Karpas-422 (cell line): ENCODE data around the gene BCL2. TPM values are rescaled to one million over a fixed set of nuclear protein-coding genes. Genes with fewer than 3 reads are reported as not detected.

Experiments
- DNase-seq: peaks from one replicate; pipeline ENCODE4 v3.0.0-alpha.2; 2015
- H2AFZ ChIP-seq: fragments of 200-600 bp; sonication (generic); 2 replicates; pipeline ENCODE4 v1.6.1; 2014; ENCODE audit warnings: antibody characterized with exemption, low read length, mixed read lengths
- H3K27ac ChIP-seq: fragments of 200-600 bp; sonication (generic); 2 replicates; pipeline ENCODE4 v1.5.1; 2014; ENCODE audit warnings: mild to moderate bottlenecking, low read length, moderate library complexity
- H3K27me3 ChIP-seq: fragments of 200-600 bp; sonication (generic); 2 replicates; pipeline ENCODE4 v1.6.1; 2014; ENCODE audit warnings: low read length, mixed read lengths
- H3K36me3 ChIP-seq: fragments of 200-600 bp; sonication (generic); 2 replicates; pipeline ENCODE4 v1.6.1; 2014; ENCODE audit warnings: low read length, mixed read lengths; ENCODE audit not compliant: insufficient read depth
- H3K4me1 ChIP-seq: fragments of 200-600 bp; sonication (generic); 2 replicates; pipeline ENCODE4 v1.6.1; 2014; ENCODE audit warnings: mild to moderate bottlenecking, low read length, mixed read lengths
- H3K4me2 ChIP-seq: fragments of 200-600 bp; sonication (generic); 2 replicates; pipeline ENCODE4 v1.6.1; 2014; ENCODE audit warnings: low read length, low read depth, mild to moderate bottlenecking; ENCODE audit not compliant: poor library complexity, severe bottlenecking
- H3K4me3 ChIP-seq: fragments of 200-600 bp; sonication (generic); 2 replicates; pipeline ENCODE4 v1.5.1; 2014; ENCODE audit warnings: mild to moderate bottlenecking, antibody characterized with exemption, low read length, mixed read lengths
- H3K79me2 ChIP-seq: fragments of 200-600 bp; sonication (generic); 2 replicates; pipeline ENCODE4 v1.6.1; 2014; ENCODE audit warnings: mild to moderate bottlenecking, low read length, mixed read lengths
- H3K9ac ChIP-seq: fragments of 200-600 bp; sonication (generic); 2 replicates; pipeline ENCODE4 v1.6.0; 2014; ENCODE audit warnings: low read length
- H3K9me2 ChIP-seq: fragments of 200-600 bp; sonication (generic), shearing (Covaris generic); replicated peaks from 2 replicates; pipeline ENCODE4 v1.6.0; 2014; ENCODE audit warnings: mild to moderate bottlenecking, low read length, moderate library complexity; ENCODE audit not compliant: insufficient read depth
- H3K9me3 ChIP-seq: fragments of 300-700, 200-600 bp; sonication (generic); 2 replicates; pipeline ENCODE4 v1.6.1; 2014; ENCODE audit warnings: low read length, mixed read lengths
- H4K20me1 ChIP-seq: fragments of 200-600 bp; sonication (generic); 2 replicates; pipeline ENCODE4 v1.6.1; 2014; ENCODE audit warnings: mild to moderate bottlenecking, antibody characterized with exemption, low read length, low read depth; ENCODE audit not compliant: insufficient read depth
- total RNA-seq: library from RNA; depleted of rRNA; stranded (reverse); fragments of >200 nt; shearing (Covaris generic); gene quantifications from 2 replicates; pipeline ENCODE4 v1.2.3, GENCODE V29; 2014; ENCODE audit warnings: low replicate concordance

The BCL2 gene
- total RNA-seq, 1 experiment from 2014 or later: 271 TPM

DNA sequence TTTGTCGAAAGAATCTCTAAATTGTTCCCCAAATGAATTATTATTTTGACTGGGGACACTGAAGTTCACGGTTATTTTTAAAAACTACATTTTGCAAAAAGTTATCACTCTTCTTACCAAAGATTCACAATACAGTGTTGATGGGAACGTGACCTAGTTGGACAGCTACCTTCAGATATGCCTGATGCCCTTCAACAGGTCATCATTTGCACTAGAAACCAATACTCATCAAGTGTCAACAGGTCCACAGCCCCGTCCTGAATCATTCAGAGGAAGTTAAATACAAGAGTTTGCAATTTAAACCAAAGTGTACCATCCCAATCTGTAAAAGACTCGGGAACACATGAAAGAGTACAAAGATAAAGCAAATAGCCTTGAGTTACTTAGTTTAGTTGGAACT lies 28.3 kb downstream of the BCL2 start:
- H3K4me1 ChIP-seq: peaks cover 98% of the 10 kb centered on the region
- no peak for DNase-seq
- no peaks in the 10 kb centered on the region for H3K27me3 ChIP-seq
- H3K9me2 ChIP-seq: no peaks in the 10 kb centered on the region
- H2AFZ ChIP-seq: no peak overlapping the region
- peaks cover 25% of the 10 kb centered on the region for H4K20me1 ChIP-seq
- H3K4me3 ChIP-seq: no peak overlapping the region
- peak overlapping the region; percentile 69 for H3K27ac ChIP-seq
- no peaks in the 10 kb centered on the region for H3K9me3 ChIP-seq
- H3K4me2 ChIP-seq: no peak overlapping the region
- peaks cover 22% of the 10 kb centered on the region; the same call in 1 of the 2 replicates for H3K36me3 ChIP-seq
- no peak overlapping the region for H3K9ac ChIP-seq
- peaks cover 95% of the 10 kb centered on the region for H3K79me2 ChIP-seq

GRCh38 chr18:63290821-63291200 lies 28.8 kb downstream of the BCL2 start:
- no peak overlapping the region for H3K9ac ChIP-seq
- no peaks in the 10 kb centered on the region for H3K9me3 ChIP-seq
- no peaks in the 10 kb centered on the region for H3K27me3 ChIP-seq
- H3K27ac ChIP-seq: peak overlapping the region; percentile 69; the same call in 1 of the 2 replicates
- peaks cover 24% of the 10 kb centered on the region for H4K20me1 ChIP-seq
- peaks cover 98% of the 10 kb centered on the region for H3K4me1 ChIP-seq
- no peak overlapping the region for H2AFZ ChIP-seq
- no peaks in the 10 kb centered on the region for H3K9me2 ChIP-seq
- H3K4me2 ChIP-seq: no peak overlapping the region
- peaks cover 18% of the 10 kb centered on the region; the same call in 1 of the 2 replicates for H3K36me3 ChIP-seq
- peaks cover 95% of the 10 kb centered on the region for H3K79me2 ChIP-seq
- no peak for DNase-seq
- H3K4me3 ChIP-seq: no peak overlapping the region

- H3K4me2 ChIP-seq: no peak overlapping the region
- peaks cover 95% of the 10 kb centered on the region for H3K79me2 ChIP-seq
- H3K9me3 ChIP-seq: no peaks in the 10 kb centered on the region
- H3K36me3 ChIP-seq: peaks cover 17% of the 10 kb centered on the region; the same call in 1 of the 2 replicates
- peaks cover 19% of the 10 kb centered on the region for H4K20me1 ChIP-seq
- DNase-seq: no peak
- no peak overlapping the region for H3K9ac ChIP-seq
- H3K9me2 ChIP-seq: no peaks in the 10 kb centered on the region
- no peak overlapping the region for H3K4me3 ChIP-seq
- peaks cover 98% of the 10 kb centered on the region for H3K4me1 ChIP-seq
- no peak overlapping the region; the same call in 1 of the 2 replicates for H3K27ac ChIP-seq
- no peaks in the 10 kb centered on the region for H3K27me3 ChIP-seq
- H2AFZ ChIP-seq: no peak overlapping the region
These were observed 29.3 kb downstream of the BCL2 start for GRCh38 chr18:63290166-63290820.

DNA sequence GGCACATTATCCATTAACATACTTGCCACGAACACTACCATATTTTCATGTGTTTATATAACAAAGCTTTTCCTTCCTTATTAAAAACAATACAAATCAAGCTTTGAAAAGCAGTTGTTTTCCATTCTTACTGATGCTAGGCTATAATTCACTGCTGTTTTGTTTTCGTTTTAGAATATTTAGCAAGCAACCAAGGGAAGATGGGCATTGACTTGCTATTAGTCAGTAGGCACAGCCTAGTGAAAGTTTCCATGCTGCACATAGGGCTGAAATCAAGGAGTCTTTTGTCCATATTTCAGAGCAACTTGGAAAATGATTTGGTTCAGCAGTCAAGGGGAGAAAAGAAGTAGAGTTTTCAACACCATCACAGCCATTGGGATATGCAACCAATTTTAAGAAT lies 31.3 kb downstream of the BCL2 start:
- peaks cover 100% of the 10 kb centered on the region for H3K4me1 ChIP-seq
- no peaks in the 10 kb centered on the region for H3K9me3 ChIP-seq
- no peak for DNase-seq
- peaks cover 100% of the 10 kb centered on the region for H3K79me2 ChIP-seq
- H3K27me3 ChIP-seq: no peaks in the 10 kb centered on the region
- peak overlapping the region; percentile 84 for H3K27ac ChIP-seq
- no peaks in the 10 kb centered on the region for H3K9me2 ChIP-seq
- H2AFZ ChIP-seq: no peak overlapping the region
- peaks cover 13% of the 10 kb centered on the region; the same call in 1 of the 2 replicates for H4K20me1 ChIP-seq
- peaks cover 10% of the 10 kb centered on the region; the same call in 1 of the 2 replicates for H3K36me3 ChIP-seq
- 0 out of 2 replicates have a peak overlapping the region, but pooled peaks have one; percentile 11 for H3K4me3 ChIP-seq
- H3K9ac ChIP-seq: 0 out of 2 replicates have a peak overlapping the region, but pooled peaks have one; percentile 9
- H3K4me2 ChIP-seq: peak overlapping the region; percentile 76

GRCh38 chr18:63287691-63288220 lies 31.8 kb downstream of the BCL2 start:
- Histone ChIP-seq H3K4me3 (0 out of 2 replicates have a peak overlapping the region, but pooled peaks have one; percentile 11), H3K79me2 (peaks cover 100% of the 10 kb centered on the region), H3K36me3 (peaks cover 10% of the 10 kb centered on the region; the same call in 1 of the 2 replicates), H3K9me3 (no peaks in the 10 kb centered on the region), H2AFZ (no peak overlapping the region), H3K27ac (peak overlapping the region; percentile 84), H3K27me3 (no peaks in the 10 kb centered on the region), H3K9me2 (no peaks in the 10 kb centered on the region), H3K4me1 (peaks cover 100% of the 10 kb centered on the region), H3K4me2 (peak overlapping the region; percentile 76), H3K9ac (0 out of 2 replicates have a peak overlapping the region, but pooled peaks have one; percentile 9), H4K20me1 (peaks cover 10% of the 10 kb centered on the region; the same call in 1 of the 2 replicates)
- DNase-seq: no peak

DNA sequence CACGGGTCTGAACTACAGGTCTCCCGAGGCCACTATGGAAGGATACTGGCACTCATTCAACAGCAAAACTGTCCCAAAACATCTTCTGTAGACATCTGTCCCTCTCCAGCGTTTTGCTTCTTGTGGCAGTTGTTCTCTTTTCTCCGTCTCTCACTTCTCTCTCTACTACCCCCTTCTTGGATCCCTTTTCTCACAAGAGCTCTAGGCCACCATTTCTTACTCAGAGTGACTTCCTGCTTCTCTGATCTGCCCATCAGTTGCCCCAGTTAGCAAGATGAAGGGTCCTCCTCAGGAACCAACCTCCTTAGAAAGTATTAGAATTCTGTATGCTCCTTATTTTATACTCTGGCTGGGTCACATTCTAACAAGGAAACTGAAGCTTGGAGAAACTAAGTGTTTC lies 32.6 kb downstream of the BCL2 start:
- Histone ChIP-seq H2AFZ (no peak overlapping the region), H3K79me2 (peaks cover 100% of the 10 kb centered on the region)

DNA sequence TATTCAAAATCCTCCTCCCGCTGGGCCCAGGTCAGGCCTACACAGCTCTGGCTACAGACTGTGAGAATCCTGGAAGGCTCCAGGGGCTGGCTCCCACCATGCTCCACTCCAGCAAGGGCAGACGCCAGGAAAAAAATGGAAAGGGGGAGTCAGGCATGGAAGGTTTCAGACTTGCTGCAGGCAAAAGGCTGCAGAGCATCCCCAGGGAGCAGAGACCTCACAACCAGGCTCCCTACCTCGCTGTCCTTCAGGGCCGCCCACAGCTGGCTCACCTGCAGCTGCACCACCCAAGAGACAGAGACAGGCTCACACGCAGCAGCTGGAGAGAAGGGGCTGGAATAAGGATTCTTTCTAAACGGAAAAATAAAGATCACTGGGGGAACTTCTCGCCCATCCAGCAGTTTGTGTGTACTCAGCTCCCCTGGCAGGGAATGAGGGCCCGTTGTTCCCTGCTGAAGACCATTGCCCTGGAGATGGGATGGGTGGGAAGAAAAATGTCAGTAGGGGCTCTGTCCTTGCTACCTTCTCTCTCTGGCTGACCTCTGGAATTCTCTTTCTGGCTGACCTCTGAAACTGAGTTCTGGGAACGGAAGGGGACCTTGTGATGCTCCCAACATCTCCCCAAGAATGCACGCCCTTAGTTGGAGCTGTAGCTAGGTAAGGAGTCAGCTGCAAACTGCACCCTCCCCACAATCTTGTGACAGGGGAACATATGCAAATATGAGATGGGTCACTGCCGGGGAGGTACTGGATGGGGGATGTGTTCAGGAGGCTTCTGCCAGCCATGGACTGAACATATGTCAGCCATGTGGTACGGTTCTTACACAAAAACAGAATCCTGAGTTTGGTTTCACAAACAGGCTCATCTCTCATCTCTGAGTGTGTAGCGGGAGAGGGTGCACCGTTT lies 34.5 kb downstream of the BCL2 start:
- Histone ChIP-seq H3K9me3 (no peaks in the 10 kb centered on the region), H4K20me1 (peaks cover 9% of the 10 kb centered on the region; the same call in 1 of the 2 replicates), H3K27ac (peak overlapping the region; percentile 84), H3K4me1 (peaks cover 94% of the 10 kb centered on the region), H3K79me2 (peaks cover 100% of the 10 kb centered on the region), H3K36me3 (peaks cover 24% of the 10 kb centered on the region), H3K4me3 (peak overlapping the region; percentile 55), H3K9ac (peak overlapping the region; percentile 60), H3K27me3 (no peaks in the 10 kb centered on the region), H2AFZ (no peak overlapping the region), H3K4me2 (peak overlapping the region; percentile 76), H3K9me2 (no peaks in the 10 kb centered on the region)
- peak; percentile 88 for DNase-seq

More for the DNA sequence above, 32.6 kb downstream of the BCL2 start:
- peak overlapping the region; percentile 60 for H3K9ac ChIP-seq
- DNase-seq: peak; percentile 69
- peak overlapping the region; percentile 76 for H3K4me2 ChIP-seq
- peak overlapping the region; percentile 55; the same call in 1 of the 2 replicates for H3K4me3 ChIP-seq
- peaks cover 11% of the 10 kb centered on the region; the same call in 1 of the 2 replicates for H3K36me3 ChIP-seq
- H4K20me1 ChIP-seq: peaks cover 9% of the 10 kb centered on the region; the same call in 1 of the 2 replicates
- peaks cover 99% of the 10 kb centered on the region for H3K4me1 ChIP-seq
- no peaks in the 10 kb centered on the region for H3K9me2 ChIP-seq
- H3K27me3 ChIP-seq: no peaks in the 10 kb centered on the region
- no peaks in the 10 kb centered on the region for H3K9me3 ChIP-seq
- H3K27ac ChIP-seq: peak overlapping the region; percentile 84
